Right lung (tissue), 5 donors: Measurements from ENCODE around the gene PTPN11. TPM values are rescaled to one million over a fixed set of nuclear protein-coding genes. Genes with fewer than 3 reads are reported as not detected.
A peak's percentile ranks its signal among the peaks of the same experiment; 100 is the strongest.
"Not testable (repeated sequence)": the region's sequence is repeated elsewhere in the genome, so short reads cannot be mapped to it uniquely, and the experiment has no call there.

Experiments used
- DNase-seq, 2 donors: peaks; one replicate each; pipeline ENCODE4 v3.0.0-alpha.2; 2013
- polyA plus RNA-seq, 5 donors: library from polyadenylated mRNA; unstranded; fragments of 120-200 nt; gene quantifications; one replicate each; pipeline versions ENCODE4 v1.2.1 to v1.2.3, GENCODE V29; 2013; ENCODE audit warnings: inconsistent platforms in 1 of 5, low replicate concordance in 1 of 5; ENCODE audit not compliant: insufficient read length in 5 of 5, insufficient read depth in 1 of 5

The PTPN11 gene
- polyA plus RNA-seq, 5 donors = 46.9 to 67.1 (median 62.0) TPM

- not testable (repeated sequence) for DNase-seq
Measured at GRCh38 chr12:112407683-112408082, 11.1 kb upstream of the PTPN11 start.

- DNase-seq = no peak
Measured at GRCh38 chr12:112408621-112409020, 10.1 kb upstream of the PTPN11 start.

DNA sequence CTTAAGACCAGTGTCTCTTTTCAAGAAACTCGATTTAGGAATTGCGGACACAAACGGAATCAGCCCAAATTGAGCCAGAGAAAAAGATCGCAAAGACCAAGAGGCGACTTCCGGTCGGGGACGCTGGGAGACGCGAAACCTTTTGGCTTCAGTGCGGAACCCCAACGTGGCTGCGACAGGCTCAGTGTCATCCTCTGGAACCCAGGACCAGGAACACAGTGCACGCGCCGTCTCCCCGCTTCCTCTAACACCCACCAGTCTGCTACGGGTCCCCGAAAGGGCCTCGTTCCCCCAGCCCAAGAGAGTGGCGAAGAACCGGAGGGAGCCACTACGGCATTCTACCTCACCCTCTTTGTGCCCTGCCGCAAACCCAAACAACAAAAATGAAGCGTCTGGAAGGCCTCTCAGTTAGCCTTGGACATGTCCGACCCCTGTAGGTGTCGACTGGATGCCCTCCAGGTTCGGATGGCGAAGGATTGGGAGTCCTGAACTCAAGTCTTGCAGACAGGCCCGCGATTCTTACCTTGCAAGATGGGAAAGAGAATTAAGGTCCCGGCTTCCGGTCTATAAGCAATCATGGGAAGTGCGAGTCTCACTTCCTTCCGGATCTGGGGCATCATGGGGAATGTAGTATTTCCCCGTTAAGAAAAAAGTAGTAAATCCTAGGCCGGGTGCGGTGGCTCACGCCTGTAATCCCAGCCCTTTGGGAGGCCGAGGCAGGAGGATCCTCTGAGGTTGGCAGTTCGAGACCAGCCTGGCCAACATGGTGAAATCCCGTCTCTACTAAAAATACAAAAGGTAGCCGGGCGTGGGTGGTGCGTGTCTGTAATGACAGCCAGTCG lies 9.5 kb upstream of the PTPN11 start, which contains the start of gene RPL6:
Gene RPL6 (minus strand): TSS at position 542 of the 842 bp plus-strand sequence. CDS start 949 bp downstream, outside the sequence.
- DNase-seq = peak; percentile 86 to 89

- DNase-seq = no peak
Measured at GRCh38 chr12:112409906-112410244, 8.9 kb upstream of the PTPN11 start.

GRCh38 chr12:112413855-112414625 lies 4.7 kb upstream of the PTPN11 start:
- no peak for DNase-seq

- not testable (repeated sequence) for DNase-seq
Measured at GRCh38 chr12:112415457-112415856, 3.3 kb upstream of the PTPN11 start.

- DNase-seq = no peak
Measured at GRCh38 chr12:112418273-112418607, 507 bp upstream of the PTPN11 start.

DNA sequence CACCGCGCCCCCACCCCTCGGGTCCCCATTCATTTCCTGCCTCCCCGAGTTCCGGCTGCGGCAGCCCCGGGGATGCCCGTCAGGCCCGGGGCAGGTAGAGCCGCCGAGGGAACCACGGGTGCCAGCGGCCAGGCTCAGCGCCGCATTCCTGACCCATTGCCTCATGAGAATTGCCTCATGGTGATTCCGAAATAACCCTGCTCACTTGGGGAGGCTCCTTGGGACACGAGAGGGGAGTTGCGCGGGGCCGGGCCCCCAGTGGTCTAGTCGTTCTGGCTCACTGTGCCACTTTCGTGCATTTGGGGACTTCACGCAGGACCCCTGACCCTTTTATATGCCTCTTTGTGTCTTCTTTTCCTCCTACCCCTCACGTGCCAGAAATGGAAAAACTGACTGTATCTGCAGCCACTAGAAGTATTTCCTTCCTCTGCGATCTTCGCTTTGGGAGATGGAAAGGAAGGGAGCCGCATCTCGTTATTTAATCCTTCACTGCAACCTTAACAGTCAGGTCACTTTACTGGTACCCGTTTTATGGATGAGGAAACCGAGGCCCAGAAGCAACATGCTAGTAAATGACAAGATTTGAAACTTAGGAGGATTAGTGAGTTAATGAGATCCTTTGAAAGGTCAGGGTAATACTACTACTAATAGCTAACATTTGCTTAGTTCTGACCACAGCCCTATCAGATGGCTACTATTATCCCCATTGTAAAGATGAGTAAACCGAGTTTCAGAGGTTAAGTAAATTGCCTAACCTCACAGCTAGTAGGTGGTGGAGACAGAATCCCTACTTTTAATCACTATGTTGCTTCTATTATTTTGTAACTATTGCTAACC lies 768 bp downstream of the PTPN11 start:
- DNase-seq = peak; percentile 56 to 66

GRCh38 chr12:112420740-112421139 lies 2.0 kb downstream of the PTPN11 start:
- no peak for DNase-seq

DNA sequence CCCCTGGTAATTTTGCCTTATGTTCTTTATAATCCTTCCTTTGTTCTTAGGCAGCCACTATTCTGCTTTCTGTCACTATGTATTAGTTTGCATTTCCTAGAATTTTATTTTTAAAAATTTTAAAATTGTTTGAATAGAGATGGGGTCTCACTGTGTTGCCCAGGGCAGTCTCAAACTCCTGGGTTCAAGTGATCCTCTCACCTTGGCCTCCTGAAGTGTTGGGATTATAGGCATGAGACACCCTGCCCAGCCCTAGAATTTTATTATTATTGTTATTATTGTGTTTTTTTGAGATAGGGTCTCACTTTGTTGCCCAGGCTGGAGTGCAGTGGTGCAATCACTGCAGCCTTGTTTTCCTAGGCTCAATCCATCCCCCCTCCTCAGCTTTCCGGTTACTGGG lies 2.6 kb downstream of the PTPN11 start:
- no peak for DNase-seq

GRCh38 chr12:112422531-112422930 lies 3.8 kb downstream of the PTPN11 start:
- DNase-seq = no peak

GRCh38 chr12:112424126-112424525 lies 5.4 kb downstream of the PTPN11 start:
- DNase-seq = no peak

DNA sequence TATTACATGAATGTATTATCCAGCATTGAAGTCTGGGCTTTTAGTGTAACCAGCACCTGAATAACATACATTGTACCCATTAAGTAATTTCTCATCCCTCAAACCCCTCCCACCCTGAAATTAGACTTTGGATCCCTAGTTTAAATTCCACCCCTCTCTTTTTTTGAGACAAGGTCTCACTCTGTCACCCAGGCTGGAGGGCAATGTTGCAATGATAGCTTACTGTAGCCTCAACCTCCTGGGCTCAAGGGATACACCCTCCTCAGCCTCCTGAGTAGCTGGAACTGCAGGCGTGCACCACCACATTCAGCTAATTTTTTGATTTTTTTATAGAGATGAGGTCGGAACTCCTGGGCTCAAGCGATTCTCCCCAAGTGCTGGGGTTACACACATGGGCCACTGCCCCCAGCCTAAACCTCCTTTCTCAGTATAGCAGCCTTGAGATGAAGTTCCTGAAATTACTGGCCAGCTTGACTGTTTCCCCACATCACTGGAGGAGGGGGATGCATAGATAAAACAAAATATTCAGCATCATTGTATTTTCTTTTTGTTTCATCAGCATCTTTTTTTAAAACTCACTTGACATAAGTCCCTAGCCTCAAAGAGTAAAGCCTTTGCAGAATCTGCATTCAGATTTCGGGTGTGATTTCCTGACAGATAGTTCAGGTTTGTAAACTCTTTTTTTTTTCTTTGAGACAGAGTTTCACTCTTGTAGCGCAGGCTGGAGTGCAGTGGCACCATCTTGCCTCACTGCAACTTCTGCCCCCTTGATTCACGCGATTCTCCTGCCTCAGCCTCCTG lies 7.0 kb downstream of the PTPN11 start:
- no peak for DNase-seq

DNA sequence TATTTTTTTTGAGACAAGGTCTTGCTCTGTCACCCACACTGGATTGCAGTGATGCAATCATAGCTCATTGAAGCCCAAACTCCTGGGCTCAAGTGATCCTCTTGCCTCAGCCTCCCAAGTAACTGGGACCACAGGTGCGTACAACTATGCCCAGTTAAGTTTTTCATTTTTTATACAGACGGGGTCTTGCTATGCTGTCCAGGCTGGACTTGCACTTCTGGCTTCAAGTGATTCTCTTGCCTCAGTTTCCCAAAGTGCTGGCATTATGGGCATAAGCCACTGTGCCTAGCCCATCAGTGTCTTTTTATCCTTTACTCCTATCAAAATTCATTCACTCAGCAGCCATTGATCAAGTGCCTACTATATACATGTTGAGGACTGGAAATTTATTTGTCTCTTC lies 9.0 kb downstream of the PTPN11 start:
- no peak for DNase-seq

GRCh38 chr12:112430929-112431328 lies 12.2 kb downstream of the PTPN11 start:
- no peak for DNase-seq

- no peak for DNase-seq
Measured at GRCh38 chr12:112431965-112432364, 13.2 kb downstream of the PTPN11 start.

GRCh38 chr12:112433551-112433950 lies 14.8 kb downstream of the PTPN11 start:
- DNase-seq = no peak

DNA sequence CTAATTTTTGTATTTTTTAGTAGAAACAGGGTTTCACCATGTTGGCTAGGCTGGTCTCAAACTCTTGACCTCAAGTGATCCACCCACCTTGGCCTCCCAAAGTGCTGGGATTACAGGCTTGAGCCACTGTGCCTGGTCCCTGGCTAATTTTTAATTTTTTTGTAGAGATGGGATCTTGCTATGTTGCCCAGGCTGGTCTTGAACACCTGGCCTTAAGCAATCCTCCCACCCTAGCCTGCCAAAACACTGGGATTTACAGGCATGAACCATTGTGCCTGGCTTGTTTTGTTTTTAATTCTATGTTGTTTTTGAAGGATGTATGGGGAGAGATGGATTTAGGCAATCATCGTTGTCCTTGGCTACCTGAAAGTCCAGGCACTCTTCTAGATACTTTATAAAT lies 19.9 kb downstream of the PTPN11 start:
- DNase-seq = not testable (repeated sequence)

- no peak for DNase-seq
Measured at GRCh38 chr12:112439769-112440168, 21.0 kb downstream of the PTPN11 start.

DNA sequence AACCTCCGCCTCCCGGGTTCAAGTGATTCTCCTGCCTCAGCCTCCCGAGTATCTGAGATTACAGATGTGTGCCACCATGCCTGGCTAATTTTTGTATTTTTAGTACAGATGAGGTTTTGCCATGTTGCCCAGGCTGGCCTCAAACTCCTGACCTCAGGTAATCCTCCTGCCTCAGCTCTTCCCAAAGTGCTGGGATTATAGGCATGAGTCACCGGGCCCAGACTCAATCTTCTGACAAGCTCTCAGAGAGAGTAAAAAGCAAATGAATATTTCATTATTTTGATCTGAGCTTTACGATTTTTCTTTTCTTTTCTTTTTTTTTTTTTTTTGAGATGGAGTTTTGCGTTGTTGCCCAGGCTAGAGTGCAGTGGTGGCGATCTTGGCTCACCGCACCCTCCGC lies 21.9 kb downstream of the PTPN11 start:
- DNase-seq = not testable (repeated sequence)

DNA sequence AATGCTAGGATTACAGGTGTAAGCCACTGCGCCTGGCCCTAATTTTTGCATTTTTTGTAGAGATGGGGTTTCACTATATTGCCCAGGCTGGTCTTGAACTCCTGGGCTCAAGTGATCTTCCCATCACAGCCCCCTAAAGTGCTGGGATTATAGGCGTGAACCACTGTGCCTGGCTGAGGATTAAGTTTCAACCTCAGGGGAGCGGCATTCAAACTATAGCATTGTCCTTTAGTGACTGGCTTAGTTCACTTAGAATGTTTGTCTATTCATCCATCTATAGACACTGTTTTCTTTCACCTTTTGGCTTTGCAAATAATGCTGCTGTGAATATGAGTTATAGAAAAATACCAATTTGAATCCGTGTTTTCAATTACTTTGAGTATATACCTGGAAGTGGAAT lies 25.2 kb downstream of the PTPN11 start:
- no peak for DNase-seq
